HEK293 (cell line): Measurements from ENCODE around the gene MAP3K15.

Experiments used
- FEZF1 ChIP-seq: fragments of 450-650 bp; formaldehyde crosslinking; IDR thresholded peaks from 2 replicates; pipeline ENCODE4 v1.5.1; 2016; ENCODE audit warnings: missing biosample characterization, missing genetic modification characterization
- SP7 ChIP-seq: fragments of 450-650 bp; formaldehyde crosslinking; IDR thresholded peaks from 2 replicates; pipeline ENCODE4 v1.5.1; 2016; ENCODE audit warnings: missing biosample characterization, missing genetic modification characterization
- TCF7L2 ChIP-seq: IDR thresholded peaks from 2 replicates; pipeline ENCODE4 v1.6.1; 2011; ENCODE audit warnings: low read depth, mild to moderate bottlenecking, inconsistent platforms, low read length, moderate library complexity, borderline replicate concordance
- ZNF157 ChIP-seq: fragments of 450-650 bp; formaldehyde crosslinking; IDR thresholded peaks from 2 replicates; pipeline ENCODE4 v1.5.1; 2016; ENCODE audit warnings: missing biosample characterization, missing genetic modification characterization
- ZNF174 ChIP-seq: fragments of 450-650 bp; formaldehyde crosslinking; IDR thresholded peaks from 2 replicates; pipeline ENCODE4 v1.5.0; 2017; ENCODE audit warnings: missing biosample characterization, mild to moderate bottlenecking, missing genetic modification characterization
- ZNF274 ChIP-seq, 2 experiments: fragments of 200-500 bp in 1 of 2; fragments of 450-650 bp in 1 of 2; sonication (Bioruptor generic) in 1 of 2; formaldehyde crosslinking in 1 of 2; IDR thresholded peaks; 2 replicates each; pipeline versions ENCODE4 v1.5.1 to v1.6.1; 2014 to 2016; ENCODE audit warnings: borderline replicate concordance in 1 of 2, inconsistent platforms in 1 of 2, low read length in 1 of 2, missing biosample characterization in 1 of 2, missing genetic modification characterization in 1 of 2
- ZNF394 ChIP-seq: fragments of 450-650 bp; formaldehyde crosslinking; IDR thresholded peaks from 2 replicates; pipeline ENCODE4 v1.5.1; 2016; ENCODE audit warnings: missing biosample characterization, missing genetic modification characterization, mild to moderate bottlenecking, moderate library complexity, borderline replicate concordance
- ZNF416 ChIP-seq: fragments of 450-650 bp; formaldehyde crosslinking; IDR thresholded peaks from 2 replicates; pipeline ENCODE4 v1.5.1; 2016; ENCODE audit warnings: missing biosample characterization, missing genetic modification characterization
- ZNF548 ChIP-seq: fragments of 450-650 bp; formaldehyde crosslinking; IDR thresholded peaks from 2 replicates; pipeline ENCODE4 v1.5.1; 2016; ENCODE audit warnings: missing biosample characterization, missing genetic modification characterization
- ZNF571 ChIP-seq: fragments of 450-650 bp; formaldehyde crosslinking; IDR thresholded peaks from 2 replicates; pipeline ENCODE4 v1.5.0; 2017; ENCODE audit warnings: missing biosample characterization, missing genetic modification characterization
- TF ChIP-seq, protein P1 (sequence below): fragments of 450-650 bp; formaldehyde crosslinking; IDR thresholded peaks from 2 replicates; pipeline ENCODE4 v1.5.1; 2016; ENCODE audit warnings: missing biosample characterization, missing genetic modification characterization
- TF ChIP-seq, protein P2 (sequence below): fragments of 450-650 bp; formaldehyde crosslinking; IDR thresholded peaks from 2 replicates; pipeline ENCODE4 v1.5.1; 2016; ENCODE audit warnings: missing biosample characterization, missing genetic modification characterization
- TF ChIP-seq, protein P3 (sequence below): fragments of 450-650 bp; formaldehyde crosslinking; IDR thresholded peaks from 2 replicates; pipeline ENCODE4 v1.5.1; 2016; ENCODE audit warnings: missing biosample characterization, missing genetic modification characterization

DNA sequence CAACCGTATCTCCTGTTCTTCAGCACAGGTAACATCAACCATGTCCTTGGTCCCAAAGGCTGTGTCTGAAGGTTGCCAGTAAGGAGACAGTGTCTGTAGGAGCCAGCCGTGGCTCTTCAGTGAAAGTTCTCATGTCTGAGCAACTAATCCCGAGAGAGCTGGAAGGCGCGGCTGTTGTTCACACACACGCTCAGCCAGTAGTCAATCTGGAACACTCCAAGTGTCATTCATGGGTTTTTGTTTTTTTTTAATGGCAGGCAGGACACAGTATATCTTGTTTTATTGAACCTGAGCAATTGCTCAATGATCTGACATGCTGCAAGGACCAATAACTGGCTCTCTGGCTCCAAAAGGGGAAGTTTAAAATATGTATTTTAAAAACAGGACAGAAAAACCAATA lies 48.4 kb upstream of the MAP3K15 start:
- TF ChIP-seq, protein P1, sequence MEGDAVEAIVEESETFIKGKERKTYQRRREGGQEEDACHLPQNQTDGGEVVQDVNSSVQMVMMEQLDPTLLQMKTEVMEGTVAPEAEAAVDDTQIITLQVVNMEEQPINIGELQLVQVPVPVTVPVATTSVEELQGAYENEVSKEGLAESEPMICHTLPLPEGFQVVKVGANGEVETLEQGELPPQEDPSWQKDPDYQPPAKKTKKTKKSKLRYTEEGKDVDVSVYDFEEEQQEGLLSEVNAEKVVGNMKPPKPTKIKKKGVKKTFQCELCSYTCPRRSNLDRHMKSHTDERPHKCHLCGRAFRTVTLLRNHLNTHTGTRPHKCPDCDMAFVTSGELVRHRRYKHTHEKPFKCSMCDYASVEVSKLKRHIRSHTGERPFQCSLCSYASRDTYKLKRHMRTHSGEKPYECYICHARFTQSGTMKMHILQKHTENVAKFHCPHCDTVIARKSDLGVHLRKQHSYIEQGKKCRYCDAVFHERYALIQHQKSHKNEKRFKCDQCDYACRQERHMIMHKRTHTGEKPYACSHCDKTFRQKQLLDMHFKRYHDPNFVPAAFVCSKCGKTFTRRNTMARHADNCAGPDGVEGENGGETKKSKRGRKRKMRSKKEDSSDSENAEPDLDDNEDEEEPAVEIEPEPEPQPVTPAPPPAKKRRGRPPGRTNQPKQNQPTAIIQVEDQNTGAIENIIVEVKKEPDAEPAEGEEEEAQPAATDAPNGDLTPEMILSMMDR: no peak
- TF ChIP-seq ZNF548: no peak
- no peak for TF ChIP-seq SP7 (tag by site-specific recombination)
- no peak for TF ChIP-seq TCF7L2
- TF ChIP-seq, protein P2, sequence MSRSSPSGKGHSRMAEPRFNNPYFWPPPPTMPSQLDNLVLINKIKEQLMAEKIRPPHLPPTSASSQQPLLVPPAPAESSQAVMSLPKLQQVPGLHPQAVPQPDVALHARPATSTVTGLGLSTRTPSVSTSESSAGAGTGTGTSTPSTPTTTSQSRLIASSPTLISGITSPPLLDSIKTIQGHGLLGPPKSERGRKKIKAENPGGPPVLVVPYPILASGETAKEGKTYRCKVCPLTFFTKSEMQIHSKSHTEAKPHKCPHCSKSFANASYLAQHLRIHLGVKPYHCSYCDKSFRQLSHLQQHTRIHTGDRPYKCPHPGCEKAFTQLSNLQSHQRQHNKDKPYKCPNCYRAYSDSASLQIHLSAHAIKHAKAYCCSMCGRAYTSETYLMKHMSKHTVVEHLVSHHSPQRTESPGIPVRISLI (tag by site-specific recombination): no peak
- TF ChIP-seq FEZF1 (tag by site-specific recombination): no peak
- TF ChIP-seq, protein P3, sequence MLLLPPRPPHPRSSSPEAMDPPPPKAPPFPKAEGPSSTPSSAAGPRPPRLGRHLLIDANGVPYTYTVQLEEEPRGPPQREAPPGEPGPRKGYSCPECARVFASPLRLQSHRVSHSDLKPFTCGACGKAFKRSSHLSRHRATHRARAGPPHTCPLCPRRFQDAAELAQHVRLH: no peak
- no peak for TF ChIP-seq ZNF174 (tag by site-specific recombination)
- no peak for TF ChIP-seq ZNF394 (tag by site-specific recombination)
- no peak for TF ChIP-seq ZNF571
- no peak for TF ChIP-seq ZNF416 (tag by site-specific recombination)
- no peak for TF ChIP-seq ZNF274 (IDR thresholded peaks at IDR 0.05; ENCODE audit: low read length)
- TF ChIP-seq ZNF274 (tag by site-specific recombination; IDR thresholded peaks at IDR 0.05; ENCODE audit: borderline replicate concordance): no peak
- TF ChIP-seq ZNF157 (tag by site-specific recombination): no peak
